Trophoblast cell (in vitro differentiated cells and primary cell): ENCODE results near the gene IDH1.

Experiments used
- DNase-seq, 2 donors: peaks; one replicate each; pipeline ENCODE4 v3.0.0-alpha.2; 2016
- H2AFZ ChIP-seq: 2 replicates; pipeline ENCODE4 v1.6.1; 2013; ENCODE audit warnings: low read length, moderate library complexity, mild to moderate bottlenecking; ENCODE audit not compliant: insufficient read depth, poor library complexity
- H2AK5ac ChIP-seq: 2 replicates; pipeline ENCODE4 v1.6.1; 2013; ENCODE audit warnings: mild to moderate bottlenecking, low read length
- H2BK120ac ChIP-seq: 2 replicates; pipeline ENCODE4 v1.6.1; 2013; ENCODE audit warnings: low read length, mild to moderate bottlenecking, moderate library complexity; ENCODE audit not compliant: insufficient read depth, poor library complexity
- H2BK12ac ChIP-seq: 2 replicates; pipeline ENCODE4 v1.6.1; 2013; ENCODE audit warnings: mild to moderate bottlenecking, low read length, moderate library complexity
- H2BK5ac ChIP-seq: 2 replicates; pipeline ENCODE4 v1.6.1; 2013; ENCODE audit warnings: low read length, low read depth, moderate library complexity, mild to moderate bottlenecking; ENCODE audit not compliant: poor library complexity
- H3K14ac ChIP-seq: 2 replicates; pipeline ENCODE4 v1.6.1; 2013; ENCODE audit warnings: mild to moderate bottlenecking, low read length
- H3K18ac ChIP-seq: 2 replicates; pipeline ENCODE4 v1.6.1; 2013; ENCODE audit warnings: mild to moderate bottlenecking, low read length
- H3K23ac ChIP-seq: 2 replicates; pipeline ENCODE4 v1.6.1; 2013; ENCODE audit warnings: low read length
- H3K27ac ChIP-seq: 2 replicates; pipeline ENCODE4 v1.5.1; 2013; ENCODE audit warnings: low read depth, mild to moderate bottlenecking, inconsistent platforms, low read length, moderate library complexity
- H3K27me3 ChIP-seq: 2 replicates; pipeline ENCODE4 v1.6.1; 2013; ENCODE audit warnings: inconsistent platforms, mild to moderate bottlenecking, low read length, moderate library complexity; ENCODE audit not compliant: insufficient read depth
- H3K36me3 ChIP-seq, 2 experiments: 1 replicate in 1 of 2; 2 replicates in 1 of 2; pipeline ENCODE4 v1.6.1; 2013; ENCODE audit warnings: low read length in 2 of 2, mild to moderate bottlenecking in 2 of 2, moderate library complexity in 1 of 2; ENCODE audit not compliant: insufficient read depth in 2 of 2, control insufficient read depth in 1 of 2
- H3K4ac ChIP-seq: 2 replicates; pipeline ENCODE4 v1.6.1; 2013; ENCODE audit warnings: low read depth, mild to moderate bottlenecking, low read length, moderate library complexity
- H3K4me1 ChIP-seq, 2 experiments: 1 replicate in 1 of 2; 2 replicates in 1 of 2; pipeline ENCODE4 v1.6.1; 2013; ENCODE audit warnings: low read length in 2 of 2, mild to moderate bottlenecking in 2 of 2, moderate library complexity in 1 of 2; ENCODE audit not compliant: insufficient read depth in 2 of 2, control insufficient read depth in 1 of 2
- H3K4me2 ChIP-seq: 2 replicates; pipeline ENCODE4 v1.6.1; 2013; ENCODE audit warnings: inconsistent platforms, mild to moderate bottlenecking, low read length, moderate library complexity
- H3K4me3 ChIP-seq: 2 replicates; pipeline ENCODE4 v1.5.1; 2013; ENCODE audit warnings: mild to moderate bottlenecking, low read depth, low read length, inconsistent platforms
- H3K79me1 ChIP-seq: one replicate; pipeline ENCODE4 v1.6.1; 2013; ENCODE audit warnings: low read length
- H3K79me2 ChIP-seq: 2 replicates; pipeline ENCODE4 v1.6.1; 2013; ENCODE audit warnings: low read length, mild to moderate bottlenecking; ENCODE audit not compliant: control insufficient read depth, insufficient read depth, poor library complexity
- H3K9ac ChIP-seq: 2 replicates; pipeline ENCODE4 v1.6.1; 2013; ENCODE audit warnings: mild to moderate bottlenecking, low read length
- H3K9me3 ChIP-seq: 2 replicates; pipeline ENCODE4 v1.6.1; 2013; ENCODE audit warnings: low read depth, mild to moderate bottlenecking, control low read depth, inconsistent platforms, low read length; ENCODE audit not compliant: insufficient read depth
- H4K12ac ChIP-seq: 2 replicates; pipeline ENCODE4 v1.6.1; 2013; ENCODE audit warnings: low read depth, mild to moderate bottlenecking, low read length, moderate library complexity
- H4K8ac ChIP-seq: 2 replicates; pipeline ENCODE4 v1.6.1; 2013; ENCODE audit warnings: low read depth, mild to moderate bottlenecking, low read length, moderate library complexity
- H4K91ac ChIP-seq: one replicate; pipeline ENCODE4 v1.6.1; 2013; ENCODE audit warnings: low read depth, mild to moderate bottlenecking, low read length, moderate library complexity
- WGBS: extraction: QIAGEN DNeasy Blood & Tissue Kit; methylation state at CpG from one replicate; pipeline ENCODE4 v1.1.7; 2013; ENCODE audit warnings: missing lambda C conversion rate; ENCODE audit not compliant: insufficient read length, insufficient coverage; ENCODE audit errors: extremely low coverage; 5-methylcytosine and 5-hydroxymethylcytosine counted together

IDH1 gene

DNA sequence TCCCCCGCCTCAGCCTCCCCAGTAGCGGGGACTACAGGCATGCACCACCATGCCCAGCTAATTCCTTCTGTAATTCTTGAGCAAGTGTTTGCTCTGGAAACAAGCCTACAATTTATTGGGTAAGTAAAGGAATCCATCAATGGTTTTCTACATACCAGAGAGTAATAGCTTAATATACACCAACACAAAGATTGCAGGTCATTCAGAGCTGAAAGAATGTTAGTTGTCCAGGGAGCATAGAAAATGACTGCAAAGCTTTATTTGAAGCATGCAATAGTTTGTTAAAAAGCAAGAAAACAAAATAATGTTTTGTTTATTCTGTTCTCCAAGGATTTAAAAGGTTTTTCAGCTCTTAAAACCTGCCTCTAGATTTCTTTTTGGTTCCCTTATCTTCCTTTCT is 5.6 kb downstream of the IDH1 start:
- Histone ChIP-seq H2BK12ac (no peak overlapping the region), H3K14ac (no peak overlapping the region), H3K36me3 (peaks cover 5 to 18% of the 10 kb centered on the region in 2 experiments), H3K4ac (no peak overlapping the region), H3K27ac (no peak overlapping the region), H3K4me1 (peaks cover 0 to 2% of the 10 kb centered on the region in 2 experiments), H3K18ac (no peak overlapping the region), H3K79me2 (no peaks in the 10 kb centered on the region), H4K91ac (no peak overlapping the region), H2BK120ac (no peak overlapping the region), H3K23ac (no peak overlapping the region), H3K79me1 (peaks cover 1% of the 10 kb centered on the region), H4K8ac (no peak overlapping the region), H2AK5ac (no peak overlapping the region), H3K4me3 (no peak overlapping the region), H3K9me3 (no peaks in the 10 kb centered on the region), H4K12ac (no peak overlapping the region), H2AFZ (no peak overlapping the region), H3K4me2 (no peak overlapping the region), H2BK5ac (no peak overlapping the region), H3K27me3 (no peaks in the 10 kb centered on the region), H3K9ac (no peak overlapping the region)
- DNase-seq: peak in 1 of 2 donors; percentile 23
- WGBS: no CpG with 5 or more reads among the region's 2 CpGs

DNA sequence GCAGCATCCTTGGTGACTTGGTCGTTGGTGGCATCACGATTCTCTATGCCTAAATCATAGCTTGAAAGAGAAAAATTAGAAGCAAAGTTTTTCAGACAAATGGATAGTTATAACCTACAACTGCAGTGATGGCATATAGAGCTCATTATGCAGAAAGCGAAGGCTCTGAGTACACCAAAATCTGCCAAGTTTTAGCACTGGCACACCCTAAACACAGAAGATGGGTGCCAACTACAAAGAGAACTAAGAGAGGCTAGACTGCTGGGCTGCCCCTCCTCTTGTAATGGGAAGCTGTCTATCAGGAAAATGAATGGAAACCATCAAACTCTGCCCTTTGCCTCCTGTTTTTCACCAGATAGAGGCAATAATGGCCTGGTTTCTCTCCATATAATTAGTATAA is 6.3 kb downstream of the IDH1 start:
- no peak overlapping the region for H4K12ac ChIP-seq
- no peak for DNase-seq

DNA sequence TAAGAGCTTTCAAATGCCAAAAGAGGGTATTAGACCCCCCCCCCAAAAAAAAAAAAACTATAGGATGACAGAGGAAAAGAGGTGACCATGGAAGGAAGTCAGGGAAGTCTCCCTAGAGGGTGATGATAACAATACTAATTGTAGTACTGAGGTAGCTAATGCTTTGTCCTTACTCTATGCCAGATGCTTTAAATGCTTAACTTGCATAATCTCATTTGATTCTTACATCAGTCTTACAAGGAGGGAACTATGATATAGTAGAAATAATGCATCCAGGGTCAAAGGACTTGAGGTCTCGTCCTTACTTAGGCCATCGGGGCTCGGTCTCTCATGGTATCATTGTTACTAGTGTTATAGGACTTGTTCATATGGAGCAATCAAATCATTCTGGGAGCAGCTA is 9.1 kb downstream of the IDH1 start:
- Histone ChIP-seq H3K79me1 (no peaks in the 10 kb centered on the region), H3K36me3 (peaks cover 9 to 26% of the 10 kb centered on the region in 2 experiments), H3K4ac (no peak overlapping the region), H3K27me3 (no peaks in the 10 kb centered on the region), H3K9ac (no peak overlapping the region), H4K91ac (no peak overlapping the region), H3K14ac (no peak overlapping the region), H3K23ac (no peak overlapping the region), H2BK5ac (no peak overlapping the region), H2AFZ (no peak overlapping the region), H3K9me3 (no peaks in the 10 kb centered on the region), H3K79me2 (no peaks in the 10 kb centered on the region), H4K12ac (no peak overlapping the region), H3K18ac (no peak overlapping the region), H2AK5ac (no peak overlapping the region), H3K4me2 (no peak overlapping the region), H2BK12ac (no peak overlapping the region), H4K8ac (no peak overlapping the region), H3K4me3 (no peak overlapping the region), H3K27ac (no peak overlapping the region), H2BK120ac (no peak overlapping the region), H3K4me1 (no peaks in the 10 kb centered on the region)
- peak in 1 of 2 donors; percentile 40 for DNase-seq
- no CpG with 5 or more reads among the region's 3 CpGs for WGBS

More for the DNA sequence above, 6.3 kb downstream of the IDH1 start:
- Histone ChIP-seq H2AK5ac (no peak overlapping the region), H3K14ac (no peak overlapping the region), H3K9ac (no peak overlapping the region), H3K79me2 (no peaks in the 10 kb centered on the region), H2BK120ac (no peak overlapping the region), H3K79me1 (no peaks in the 10 kb centered on the region), H2AFZ (no peak overlapping the region), H4K8ac (no peak overlapping the region), H3K36me3 (peaks cover 5 to 21% of the 10 kb centered on the region in 2 experiments), H3K4me1 (peaks cover 0 to 2% of the 10 kb centered on the region in 2 experiments), H3K27ac (no peak overlapping the region), H3K9me3 (no peaks in the 10 kb centered on the region), H2BK5ac (no peak overlapping the region), H4K91ac (no peak overlapping the region), H3K27me3 (no peaks in the 10 kb centered on the region), H2BK12ac (no peak overlapping the region), H3K18ac (no peak overlapping the region), H3K4me2 (no peak overlapping the region), H3K23ac (no peak overlapping the region), H3K4me3 (no peak overlapping the region), H3K4ac (no peak overlapping the region)
- WGBS: no CpG with 5 or more reads among the region's 3 CpGs

DNA sequence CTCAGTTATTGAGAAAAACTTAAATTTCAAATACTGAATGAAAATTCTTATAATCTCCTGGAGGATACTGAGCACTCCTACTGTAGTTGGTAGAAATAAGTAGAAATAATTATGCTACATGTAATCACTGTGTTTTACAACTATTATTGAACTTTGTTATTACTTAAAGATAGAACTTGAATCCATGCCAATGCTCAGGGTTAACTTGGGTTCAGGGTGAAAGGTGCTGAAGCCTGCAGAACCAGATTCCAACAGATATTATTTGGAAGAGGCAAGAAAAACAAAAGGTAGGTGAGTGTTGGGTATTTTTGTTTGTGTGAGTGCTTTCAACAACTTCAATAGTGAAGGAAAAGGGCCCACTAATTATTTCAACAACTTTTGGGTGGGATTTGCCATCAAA is 10.4 kb downstream of the IDH1 start:
- H3K79me1 ChIP-seq: no peaks in the 10 kb centered on the region
- no peaks in the 10 kb centered on the region for H3K9me3 ChIP-seq
- H3K23ac ChIP-seq: no peak overlapping the region
- H2BK5ac ChIP-seq: no peak overlapping the region
- DNase-seq: no peak
- no peak overlapping the region for H3K4me3 ChIP-seq
- H3K36me3 ChIP-seq: peaks cover 13 to 33% of the 10 kb centered on the region in 2 experiments
- H3K18ac ChIP-seq: no peak overlapping the region
- H2AK5ac ChIP-seq: no peak overlapping the region
- H3K9ac ChIP-seq: no peak overlapping the region
- no peak overlapping the region for H3K4me2 ChIP-seq
- no peak overlapping the region for H2BK12ac ChIP-seq
- no peak overlapping the region for H3K27ac ChIP-seq
- H3K27me3 ChIP-seq: no peaks in the 10 kb centered on the region
- no peak overlapping the region for H3K14ac ChIP-seq
- no peak overlapping the region for H4K91ac ChIP-seq
- H4K12ac ChIP-seq: no peak overlapping the region
- H2BK120ac ChIP-seq: no peak overlapping the region
- no peaks in the 10 kb centered on the region for H3K79me2 ChIP-seq
- no peaks in the 10 kb centered on the region for H3K4me1 ChIP-seq
- no peak overlapping the region for H3K4ac ChIP-seq
- no peak overlapping the region for H4K8ac ChIP-seq
- no peak overlapping the region for H2AFZ ChIP-seq
